ENCODE results near the gene PDE6B. TPM values are rescaled to one million over a fixed set of nuclear protein-coding genes. Genes with fewer than 3 reads are reported as not detected.

The PDE6B gene
- total and polyA plus RNA-seq, 2 donors (not counting 1 experiment from before 2014, with no cell fraction given), result 2.1 TPM; not detected in 1

- TF ChIP-seq CTCF (conservative IDR thresholded peaks at IDR 0.05 in 1 of 2, IDR thresholded peaks at IDR 0.05 in 1 of 2; ENCODE audit: low read depth in 1 of 2, low read length in 2 of 2) (no peak), EZH2 (IDR thresholded peaks at IDR 0.05; ENCODE audit: low read length, missing control alignments) (no peak)
- Histone ChIP-seq H3K4me3 (replicated peaks in 1 of 4; ENCODE audit: control extremely low read depth in 1 of 4, insufficient read depth in 1 of 4, low read depth in 3 of 4, low read length in 4 of 4) (no peak overlapping the region), H3K27me3 (ENCODE audit: control insufficient read depth, insufficient read depth, low read length) (no peaks in the 10 kb centered on the region), H3K36me3 (ENCODE audit: control insufficient read depth, insufficient read depth, low read length) (no peaks in the 10 kb centered on the region), H3K9me3 (ENCODE audit: control insufficient read depth, insufficient read depth, low read depth, low read length) (no peaks in the 10 kb centered on the region), H2AFZ (ENCODE audit: low read length) (no peak overlapping the region), H3K4me1 (ENCODE audit: control insufficient read depth, extremely low read depth, insufficient read depth, low read length) (no peaks in the 10 kb centered on the region), H3K4me2 (ENCODE audit: extremely low read depth, insufficient read depth, low read length) (no peak overlapping the region), H3K79me2 (ENCODE audit: control insufficient read depth, insufficient read depth, low read length) (no peaks in the 10 kb centered on the region), H4K20me1 (ENCODE audit: control insufficient read depth, extremely low read depth, insufficient read depth, low read length) (no peaks in the 10 kb centered on the region), H3K27ac (ENCODE audit: insufficient read depth, low read length) (no peak overlapping the region), H3K9ac (ENCODE audit: insufficient read depth, low read length) (no peak overlapping the region)
- no peak for DNase-seq (ENCODE audit: low read depth in 2 of 2)
These were observed 32.0 kb downstream of the PDE6B start for GRCh38 chr4:657338-657833.

- Histone ChIP-seq H3K27me3 (ENCODE audit: control insufficient read depth, insufficient read depth, low read length) (peaks cover 1% of the 10 kb centered on the region), H3K9me3 (ENCODE audit: control insufficient read depth, insufficient read depth, low read depth, low read length) (no peaks in the 10 kb centered on the region), H3K4me3 (replicated peaks in 1 of 4; ENCODE audit: control extremely low read depth in 1 of 4, insufficient read depth in 1 of 4, low read depth in 3 of 4, low read length in 4 of 4) (no peak overlapping the region), H2AFZ (ENCODE audit: low read length) (no peak overlapping the region), H3K79me2 (ENCODE audit: control insufficient read depth, insufficient read depth, low read length) (no peaks in the 10 kb centered on the region), H3K4me1 (ENCODE audit: control insufficient read depth, extremely low read depth, insufficient read depth, low read length) (no peaks in the 10 kb centered on the region), H3K9ac (ENCODE audit: insufficient read depth, low read length) (no peak overlapping the region), H3K27ac (ENCODE audit: insufficient read depth, low read length) (no peak overlapping the region), H4K20me1 (ENCODE audit: control insufficient read depth, extremely low read depth, insufficient read depth, low read length) (no peaks in the 10 kb centered on the region), H3K36me3 (ENCODE audit: control insufficient read depth, insufficient read depth, low read length) (no peaks in the 10 kb centered on the region), H3K4me2 (ENCODE audit: extremely low read depth, insufficient read depth, low read length) (no peak overlapping the region)
- TF ChIP-seq EZH2 (IDR thresholded peaks at IDR 0.05; ENCODE audit: low read length, missing control alignments) (no peak), CTCF (conservative IDR thresholded peaks at IDR 0.05 in 1 of 2, IDR thresholded peaks at IDR 0.05 in 1 of 2; ENCODE audit: low read depth in 1 of 2, low read length in 2 of 2) (no peak)
- no peak for DNase-seq (ENCODE audit: low read depth in 2 of 2)
These were observed 32.7 kb downstream of the PDE6B start for GRCh38 chr4:657834-658667.

- Histone ChIP-seq H2AFZ (ENCODE audit: low read length) (no peak overlapping the region), H3K9ac (ENCODE audit: insufficient read depth, low read length) (no peak overlapping the region), H3K79me2 (ENCODE audit: control insufficient read depth, insufficient read depth, low read length) (no peaks in the 10 kb centered on the region), H3K36me3 (ENCODE audit: control insufficient read depth, insufficient read depth, low read length) (no peaks in the 10 kb centered on the region), H3K4me1 (ENCODE audit: control insufficient read depth, extremely low read depth, insufficient read depth, low read length) (no peaks in the 10 kb centered on the region), H3K4me2 (ENCODE audit: extremely low read depth, insufficient read depth, low read length) (no peak overlapping the region), H4K20me1 (ENCODE audit: control insufficient read depth, extremely low read depth, insufficient read depth, low read length) (no peaks in the 10 kb centered on the region), H3K27ac (ENCODE audit: insufficient read depth, low read length) (no peak overlapping the region), H3K27me3 (ENCODE audit: control insufficient read depth, insufficient read depth, low read length) (peaks cover 3% of the 10 kb centered on the region), H3K9me3 (ENCODE audit: control insufficient read depth, insufficient read depth, low read depth, low read length) (no peaks in the 10 kb centered on the region), H3K4me3 (replicated peaks in 1 of 4; ENCODE audit: control extremely low read depth in 1 of 4, insufficient read depth in 1 of 4, low read depth in 3 of 4, low read length in 4 of 4) (no peak overlapping the region)
- DNase-seq (ENCODE audit: low read depth in 2 of 2), result no peak
- TF ChIP-seq CTCF (conservative IDR thresholded peaks at IDR 0.05 in 1 of 2, IDR thresholded peaks at IDR 0.05 in 1 of 2; ENCODE audit: low read depth in 1 of 2, low read length in 2 of 2) (no peak), EZH2 (IDR thresholded peaks at IDR 0.05; ENCODE audit: low read length, missing control alignments) (no peak)
These were observed 33.6 kb downstream of the PDE6B start for GRCh38 chr4:658681-659667.

All from fibroblast of lung (primary cell).